ENCODE results near the gene THBS3.
"Not testable (repeated sequence)": the region's sequence is repeated elsewhere in the genome, so short reads cannot be mapped to it uniquely, and the experiment has no call there.

Gene THBS3

DNA sequence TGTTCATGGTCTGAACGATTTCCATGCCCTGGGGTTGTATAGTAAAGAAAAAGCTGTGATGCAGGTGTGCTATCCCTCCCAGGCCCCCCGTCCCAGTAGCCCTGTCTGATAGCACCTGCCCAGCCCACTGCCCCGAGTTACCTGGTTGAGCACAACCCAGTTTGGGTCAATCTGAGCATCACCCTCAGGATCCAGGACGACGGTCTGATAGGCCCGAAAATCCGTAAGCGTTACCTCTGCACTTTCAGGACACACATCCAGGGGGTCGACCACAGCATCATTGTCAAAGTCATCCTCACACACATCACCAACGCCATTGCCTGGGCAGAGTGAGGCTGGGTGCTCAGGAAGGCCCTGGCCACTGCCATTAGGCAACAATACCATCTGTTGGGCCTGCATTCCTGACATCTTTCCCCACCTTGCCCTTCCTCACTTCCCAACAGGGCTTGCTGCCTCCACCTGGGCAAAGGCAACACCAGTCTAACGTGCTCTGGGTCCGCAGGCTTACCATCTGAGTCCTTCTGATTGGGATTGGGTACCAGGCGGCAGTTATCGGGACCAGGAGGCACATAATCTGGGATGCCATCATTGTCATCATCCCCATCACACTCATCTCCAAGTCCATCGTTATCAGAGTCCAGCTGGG, 9.7 kb downstream of the THBS3 start:
- no peak for TF ChIP-seq FOXK2 (IDR thresholded peaks at IDR 0.05)
- no peak for TF ChIP-seq L3MBTL2 (conservative IDR thresholded peaks at IDR 0.05)
- TF ChIP-seq CTBP1 (IDR thresholded peaks at IDR 0.05; ENCODE audit: borderline replicate concordance) = no peak
- no peak for TF ChIP-seq LEF1 (IDR thresholded peaks at IDR 0.05; ENCODE audit: borderline replicate concordance)
- TF ChIP-seq BHLHE40 (IDR thresholded peaks at IDR 0.05; ENCODE audit: borderline replicate concordance) = no peak
- TF ChIP-seq ARNT (IDR thresholded peaks at IDR 0.05) = no peak
- no peak for TF ChIP-seq FOXM1 (IDR thresholded peaks at IDR 0.05; ENCODE audit: borderline replicate concordance)
- TF ChIP-seq ZNF384 (IDR thresholded peaks at IDR 0.05) = no peak
- TF ChIP-seq NFRKB (IDR thresholded peaks at IDR 0.05) = no peak
- no peak for TF ChIP-seq ELF4 (IDR thresholded peaks at IDR 0.05)
- DNase-seq (ENCODE audit: extremely low spot score) = no peak
- POLR2A ChIA-PET = no interaction called here
- CTCF ChIA-PET = interaction anchor here (1.0 to 1.5 kb wide), 2 partner anchors 9 kb away, joined by 3 to 6 read pairs; no protein-coding TSS in a partner anchor

- no peak for DNase-seq (ENCODE audit: extremely low spot score)
- POLR2A ChIA-PET = no interaction called here
- TF ChIP-seq LEF1 (IDR thresholded peaks at IDR 0.05; ENCODE audit: borderline replicate concordance) = no peak
- TF ChIP-seq TARDBP (IDR thresholded peaks at IDR 0.05) = no peak
- TF ChIP-seq ELF4 (IDR thresholded peaks at IDR 0.05) = no peak
- no peak for TF ChIP-seq NFRKB (IDR thresholded peaks at IDR 0.05)
- no peak for TF ChIP-seq L3MBTL2 (conservative IDR thresholded peaks at IDR 0.05)
- TF ChIP-seq ZNF384 (IDR thresholded peaks at IDR 0.05) = no peak
- TF ChIP-seq FOXK2 (IDR thresholded peaks at IDR 0.05) = no peak
- no peak for TF ChIP-seq CTBP1 (IDR thresholded peaks at IDR 0.05; ENCODE audit: borderline replicate concordance)
- no peak for TF ChIP-seq SUZ12 (IDR thresholded peaks at IDR 0.05)
- TF ChIP-seq FOXA1 (IDR thresholded peaks at IDR 0.05) = no peak
- TF ChIP-seq PKNOX1 (IDR thresholded peaks at IDR 0.05) = no peak
- TF ChIP-seq ARNT (IDR thresholded peaks at IDR 0.05) = no peak
- no peak for TF ChIP-seq SP1 (IDR thresholded peaks at IDR 0.05)
- no peak for TF ChIP-seq BHLHE40 (IDR thresholded peaks at IDR 0.05; ENCODE audit: borderline replicate concordance)
- no peak for TF ChIP-seq HDGF (IDR thresholded peaks at IDR 0.05; ENCODE audit: borderline replicate concordance)
- TF ChIP-seq FOXM1 (IDR thresholded peaks at IDR 0.05; ENCODE audit: borderline replicate concordance) = no peak
- CTCF ChIA-PET = interaction anchor here (1.5 kb wide), 1 partner anchor 10 kb away, joined by 6 read pairs; no protein-coding TSS in a partner anchor
Observed at GRCh38 chr1:155196893-155197638, 10.6 kb downstream of the THBS3 start.

GRCh38 chr1:155196103-155196892, 11.4 kb downstream of the THBS3 start:
- no peak for TF ChIP-seq SP1 (IDR thresholded peaks at IDR 0.05)
- no peak for TF ChIP-seq L3MBTL2 (conservative IDR thresholded peaks at IDR 0.05)
- TF ChIP-seq FOXA1 (IDR thresholded peaks at IDR 0.05) = no peak
- TF ChIP-seq TARDBP (IDR thresholded peaks at IDR 0.05) = no peak
- no peak for TF ChIP-seq PKNOX1 (IDR thresholded peaks at IDR 0.05)
- no peak for TF ChIP-seq HDGF (IDR thresholded peaks at IDR 0.05; ENCODE audit: borderline replicate concordance)
- no peak for TF ChIP-seq ARNT (IDR thresholded peaks at IDR 0.05)
- no peak for TF ChIP-seq SUZ12 (IDR thresholded peaks at IDR 0.05)
- DNase-seq (ENCODE audit: extremely low spot score) = no peak
- ChIA-PET CTCF (interaction anchor here (0.7 kb wide), 1 partner anchor 12 kb away, joined by 3 read pairs; the partner anchor contains the start of gene THBS3), POLR2A (interaction anchor here (0.5 to 4.5 kb wide), 4 partner anchors 8 to 23 kb away, joined by 4 to 67 read pairs (median 6); partner anchors contain the start of genes KRTCAP2, MTX1 and THBS3)

DNA sequence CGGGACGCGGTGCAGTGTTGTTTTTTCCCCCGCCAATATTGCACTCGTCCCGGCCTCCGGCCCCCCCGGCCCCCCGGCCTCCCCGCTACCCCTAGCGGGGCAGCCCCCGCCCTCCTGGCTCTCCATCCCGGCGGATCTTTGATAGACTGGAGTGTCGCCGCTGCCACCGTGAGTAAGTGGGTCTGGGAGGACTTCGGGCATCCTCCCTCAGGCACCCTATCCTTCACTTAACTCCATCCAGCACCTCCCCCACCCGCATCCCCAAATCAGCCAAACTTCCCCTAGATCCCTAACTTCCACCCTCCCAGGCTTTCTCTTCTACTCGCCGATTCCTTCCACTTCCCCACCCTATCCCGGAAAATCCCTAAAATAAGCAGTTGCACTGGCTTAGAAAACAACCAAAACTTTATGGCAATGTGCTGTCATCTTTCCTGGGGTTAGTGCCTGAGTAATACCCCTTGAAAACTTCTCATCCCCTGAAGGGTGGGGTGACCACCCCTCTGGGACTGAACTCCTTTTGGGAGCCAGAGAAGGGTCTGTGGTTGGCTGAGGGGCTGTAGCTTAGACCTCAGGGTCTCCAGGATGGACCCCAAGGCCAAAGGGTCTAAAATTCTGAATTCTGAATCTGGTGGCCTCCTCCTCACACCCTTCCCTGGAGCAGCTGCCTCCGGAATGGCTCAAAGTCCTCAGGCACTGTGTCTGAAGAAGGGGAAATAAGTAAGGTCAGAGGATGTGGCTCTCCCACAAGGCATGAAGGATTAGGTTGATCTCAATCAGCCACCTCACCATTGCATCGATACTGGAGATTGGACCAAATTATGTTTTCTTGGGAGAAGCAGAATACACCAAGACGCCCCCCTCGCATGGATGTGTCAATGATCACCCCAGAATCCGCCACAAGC, 12.2 kb downstream of the THBS3 start:
- no peak for DNase-seq (ENCODE audit: extremely low spot score)
- CTCF ChIA-PET = interaction anchor here (0.7 to 2.6 kb wide), 6 partner anchors 10 to 145 kb away, joined by 3 to 20 read pairs (median 3); partner anchors contain the start of genes ADAM15 and THBS3
- TF ChIP-seq L3MBTL2 (conservative IDR thresholded peaks at IDR 0.05) (no peak), ELF4 (IDR thresholded peaks at IDR 0.05) (no peak), CTBP1 (IDR thresholded peaks at IDR 0.05; ENCODE audit: borderline replicate concordance) (no peak), ARNT (IDR thresholded peaks at IDR 0.05) (no peak), FOXA1 (IDR thresholded peaks at IDR 0.05) (no peak), SUZ12 (IDR thresholded peaks at IDR 0.05) (no peak), FOXK2 (IDR thresholded peaks at IDR 0.05) (no peak)
- POLR2A ChIA-PET = interaction anchor here (0.5 to 4.5 kb wide), 21 partner anchors 9 to 201 kb away, joined by 3 to 96 read pairs (median 5); partner anchors contain the start of genes ADAM15, KRTCAP2, LENEP and MTX1

GRCh38 chr1:155193991-155194240, 13.8 kb downstream of the THBS3 start:
- POLR2A ChIA-PET = interaction anchor here (0.6 to 4.5 kb wide), 28 partner anchors 9 to 1019 kb away, joined by 3 to 96 read pairs (median 5); partner anchors contain the start of genes ADAM15, DPM3, KRTCAP2 and MTX1
- CTCF ChIA-PET = interaction anchor here (0.7 to 2.6 kb wide), 23 partner anchors 9 to 572 kb away, joined by 3 to 26 read pairs (median 6); partner anchors contain the start of gene KRTCAP2
- not testable (repeated sequence) for DNase-seq (ENCODE audit: extremely low spot score)

Data from HEK293T (cell line).